Measurements from ENCODE around the gene GPBP1. TPM values are rescaled to one million over a fixed set of nuclear protein-coding genes. Genes with fewer than 3 reads are reported as not detected.

Gene GPBP1
- total and polyA plus RNA-seq, 2 donors (not counting 3 experiments of a cell fraction or from before 2014, with no cell fraction given), result 11.7 to 57.4 TPM

GRCh38 chr5:57185313-57185712 lies 11.5 kb downstream of the GPBP1 start:
- DNase-seq (ENCODE audit: low read depth, low spot score) (no peak), FAIRE-seq (no peak)
- Histone ChIP-seq H3K9ac (replicated peaks; ENCODE audit: extremely low read depth, insufficient read depth, low read length) (no peak overlapping the region), H3K36me3 (ENCODE audit: control insufficient read depth in 2 of 2, extremely low read depth in 1 of 2, insufficient read depth in 2 of 2, low read length in 2 of 2) (no peaks in the 10 kb centered on the region), H3K9me1 (replicated peaks; ENCODE audit: control insufficient read depth, extremely low read depth, insufficient read depth, low read length) (no peaks in the 10 kb centered on the region), H3K27ac (ENCODE audit: insufficient read depth, low read depth, low read length) (no peak overlapping the region), H3K4me3 (replicated peaks in 1 of 3; ENCODE audit: insufficient read depth in 1 of 3, low read depth in 1 of 3, low read length in 3 of 3) (no peak overlapping the region), H3K9me3 (replicated peaks; ENCODE audit: control insufficient read depth, insufficient read depth, low read length) (no peaks in the 10 kb centered on the region), H4K20me1 (replicated peaks; ENCODE audit: control insufficient read depth, extremely low read depth, insufficient read depth, low read length) (no peaks in the 10 kb centered on the region), H3K79me2 (ENCODE audit: control insufficient read depth, insufficient read depth, low read length) (peaks cover 99% of the 10 kb centered on the region), H3K27me3 (ENCODE audit: control insufficient read depth in 2 of 2, insufficient read depth in 2 of 2, low read length in 2 of 2) (no peaks in the 10 kb centered on the region), H2AFZ (ENCODE audit: low read depth, low read length) (no peak overlapping the region), H3K4me2 (ENCODE audit: insufficient read depth, low read length) (no peak overlapping the region), H3K4me1 (ENCODE audit: control insufficient read depth, extremely low read depth, insufficient read depth, low read length) (no peaks in the 10 kb centered on the region)
- TF ChIP-seq GATA2 (IDR thresholded peaks at IDR 0.05; ENCODE audit: insufficient read depth, insufficient read length, low read depth, low read length) (no peak), FOS (IDR thresholded peaks at IDR 0.05; ENCODE audit: borderline replicate concordance, insufficient read depth, low read length) (no peak), CTCF (IDR thresholded peaks at IDR 0.05; ENCODE audit: extremely low read depth in 1 of 2, insufficient read depth in 1 of 2, low read depth in 1 of 2, low read length in 2 of 2) (no peak), JUN (IDR thresholded peaks at IDR 0.05; ENCODE audit: borderline replicate concordance, insufficient read depth, insufficient read length, low read depth) (no peak), MYC (IDR thresholded peaks at IDR 0.05; ENCODE audit: low read depth, low read length) (no peak), EZH2 (IDR thresholded peaks at IDR 0.05; ENCODE audit: borderline replicate concordance, low read depth, low read length, severe bottlenecking) (no peak), POLR2A (IDR thresholded peaks at IDR 0.05; ENCODE audit: low read depth, low read length) (no peak), POLR2AphosphoS5 (IDR thresholded peaks at IDR 0.05; ENCODE audit: insufficient read depth, low read depth, low read length) (no peak)
- TF ChIP-seq, protein P1, sequence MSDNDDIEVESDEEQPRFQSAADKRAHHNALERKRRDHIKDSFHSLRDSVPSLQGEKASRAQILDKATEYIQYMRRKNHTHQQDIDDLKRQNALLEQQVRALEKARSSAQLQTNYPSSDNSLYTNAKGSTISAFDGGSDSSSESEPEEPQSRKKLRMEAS (IDR thresholded peaks at IDR 0.05; ENCODE audit: insufficient read depth, insufficient read length), result no peak
- BruUV-seq (replicated peaks), result no TSS peak
- intact Hi-C loops (cut with micrococcal nuclease), result no loop called here
- dilution Hi-C loops (cut with MboI; ENCODE audit: extremely low pct_ligation_motif_present, low sequenced_read_pairs), result no loop called here
- POLR2A ChIA-PET, result no interaction called here
- CTCF ChIA-PET, result interaction anchor here (0.6 kb wide), 1 partner anchor 331 kb away, joined by 3 read pairs; no protein-coding TSS in a partner anchor
